NCI-H2107 (cell line): ENCODE measurements around the gene FAM20C.
A peak's percentile ranks its signal among the peaks of the same experiment; 100 is the strongest.

ENCODE experiments used
- DNase-seq: peaks from one replicate; lab custom pipeline; 2025; lab: John Stamatoyannopoulos, UW

The FAM20C gene

DNA sequence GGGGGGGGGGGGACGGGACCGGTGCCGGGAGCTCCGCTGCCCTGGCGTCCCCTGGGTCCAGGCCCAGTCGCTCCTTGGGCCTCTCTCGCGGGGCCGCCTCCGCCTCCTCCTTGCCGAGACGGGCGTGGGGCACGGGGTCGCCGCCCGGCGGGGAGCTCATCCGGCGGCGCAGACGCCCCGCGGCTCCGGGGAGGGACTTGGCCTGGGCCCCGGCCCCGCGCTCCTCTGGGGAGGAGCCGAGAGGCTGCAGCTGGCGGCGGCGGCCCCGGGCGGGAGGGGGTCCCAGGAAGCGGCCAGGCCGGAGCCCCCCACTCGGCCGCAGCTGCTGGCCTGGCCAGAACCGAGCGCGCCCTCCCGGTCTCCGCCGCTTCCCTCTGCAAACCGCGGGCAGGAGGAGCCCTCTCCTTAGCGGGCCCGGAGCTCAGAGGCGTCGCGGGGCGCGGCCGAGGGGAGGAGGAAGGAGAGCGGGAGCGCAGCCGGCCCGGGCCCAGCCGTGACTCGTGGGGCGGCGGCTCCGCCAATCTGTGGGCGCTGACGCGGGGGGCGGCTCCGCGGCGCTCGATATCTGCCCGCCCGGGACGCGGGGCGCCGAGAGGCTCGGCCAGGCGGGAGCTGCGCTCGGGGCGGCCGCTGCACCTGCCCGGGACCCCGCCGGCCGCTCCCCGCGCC, at the start of gene FAM20C:
Gene FAM20C (plus strand): TSS at position 591 of the 669 bp plus-strand sequence. CDS start 629 bp downstream, outside the sequence.
- DNase-seq: peak; percentile 51

DNA sequence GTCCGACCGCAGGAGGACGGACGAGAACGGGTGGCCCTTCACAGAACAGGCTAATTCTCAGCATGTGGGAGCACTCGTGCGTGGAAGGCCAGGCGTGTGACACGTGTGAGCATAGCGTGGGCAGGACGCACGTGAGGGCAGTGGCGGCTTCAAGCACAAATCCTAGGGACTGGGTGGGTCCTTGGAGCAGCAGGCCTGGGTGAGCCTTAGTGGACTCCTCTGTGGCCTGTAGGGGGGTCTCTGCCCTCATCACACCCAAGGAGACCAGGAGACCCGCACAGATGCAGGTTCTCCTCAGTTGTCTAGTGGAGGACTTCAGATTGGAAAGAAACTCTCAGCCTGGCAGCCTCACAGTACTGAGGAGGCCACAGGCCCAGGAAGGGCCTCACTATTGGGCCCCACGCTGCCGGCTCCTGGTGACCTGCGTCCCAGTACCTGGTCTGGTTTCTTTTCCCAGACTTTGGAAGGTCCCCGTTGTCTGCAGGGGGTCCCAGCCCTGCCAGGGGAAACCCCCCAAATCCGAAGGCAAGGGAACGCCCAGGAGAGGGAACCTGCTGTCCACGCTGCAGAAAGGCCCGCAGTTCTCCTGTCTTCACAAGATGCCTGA, 49.1 kb upstream of the FAM20C start:
- no peak for DNase-seq

- no peak for DNase-seq
These were observed 48.4 kb upstream of the FAM20C start for GRCh38 chr7:143811-144453.

DNA sequence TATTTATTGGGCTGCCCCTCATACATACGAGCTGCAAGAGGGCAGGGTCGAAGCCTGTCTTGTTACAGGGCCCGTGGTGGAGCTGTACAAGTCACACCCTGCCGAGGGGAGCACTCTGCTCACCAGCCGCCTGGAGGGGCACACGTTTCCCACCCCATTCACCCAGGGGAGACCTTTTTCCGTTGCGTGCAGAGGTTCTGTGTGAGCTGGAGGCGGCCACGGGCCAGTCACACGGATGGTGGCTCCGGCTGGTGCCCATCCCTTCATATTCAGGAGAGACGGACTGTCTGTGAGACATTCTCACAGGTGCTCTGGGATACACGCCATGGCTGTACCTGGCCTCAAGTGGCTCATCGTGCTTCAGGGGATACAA, 47.9 kb upstream of the FAM20C start:
- DNase-seq: no peak

GRCh38 chr7:145863-146262, 46.5 kb upstream of the FAM20C start:
- DNase-seq: no peak

- DNase-seq: no peak
These were observed 43.8 kb upstream of the FAM20C start for GRCh38 chr7:148543-148931.

DNA sequence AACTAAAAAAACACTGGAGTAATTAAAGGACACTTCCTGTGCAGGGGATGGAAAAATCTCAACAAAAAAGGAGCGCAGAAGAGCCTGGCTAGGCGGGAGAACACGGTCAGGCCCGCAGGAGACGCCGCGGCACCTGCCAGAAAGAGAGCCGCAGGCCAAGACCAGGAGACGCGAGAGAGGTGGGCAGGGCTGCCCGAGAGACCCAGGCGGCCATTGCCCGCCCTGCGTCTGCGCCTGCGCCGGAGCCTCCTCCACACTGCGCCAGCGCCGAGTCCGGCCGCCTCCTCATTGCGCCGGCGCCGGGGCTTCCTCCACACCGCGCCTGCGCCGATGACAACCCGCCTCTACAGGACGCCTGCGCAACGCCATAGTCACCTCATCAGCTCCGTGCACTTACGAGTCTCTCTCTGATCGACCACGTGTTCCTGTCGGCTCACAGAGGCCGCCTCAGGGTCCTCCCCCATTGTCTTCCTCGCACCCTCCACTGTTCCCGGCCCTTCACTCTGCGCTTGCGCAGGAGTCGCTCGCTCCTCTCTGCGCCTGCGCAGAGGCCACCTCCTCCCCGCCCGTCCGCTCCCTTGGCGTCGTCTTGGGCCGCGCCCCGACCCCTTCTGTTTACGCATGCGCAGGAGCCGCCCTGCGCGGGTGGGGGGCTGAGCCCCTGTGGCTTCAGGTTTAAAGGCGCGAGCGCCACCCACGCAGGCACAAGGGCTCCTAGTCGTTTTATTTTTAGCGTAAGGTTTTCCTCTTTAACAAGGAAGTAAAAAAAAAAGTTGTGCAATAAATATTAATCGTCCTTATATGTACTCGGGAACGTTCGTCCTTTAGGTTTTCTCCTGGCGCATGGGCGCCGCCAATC, 43.2 kb upstream of the FAM20C start:
- DNase-seq: peak; percentile 97

- DNase-seq: no peak
These were observed 42.4 kb upstream of the FAM20C start for GRCh38 chr7:149791-150636.

DNA sequence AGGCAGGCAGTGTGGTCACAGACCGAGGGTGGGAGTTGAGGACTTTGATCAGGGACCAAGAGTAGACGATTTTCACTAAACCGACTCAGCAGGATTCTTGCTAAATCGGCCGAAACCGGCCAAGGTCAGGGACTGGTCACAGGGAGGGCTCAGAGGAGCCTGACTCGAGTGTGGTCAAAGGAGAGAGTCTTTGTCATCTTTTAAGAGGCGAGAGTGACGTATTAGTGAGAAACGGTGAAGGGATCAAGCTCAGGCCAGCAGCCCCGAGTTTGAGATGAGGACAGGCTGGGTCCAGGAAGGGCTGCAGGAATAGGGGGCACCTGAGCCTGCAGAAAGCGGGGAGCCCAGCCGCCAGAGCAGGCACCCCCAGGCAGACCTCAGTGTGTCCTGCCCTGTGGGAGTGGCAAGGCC, 41.6 kb upstream of the FAM20C start:
- no peak for DNase-seq

GRCh38 chr7:151346-152050, 40.9 kb upstream of the FAM20C start:
- DNase-seq: no peak

GRCh38 chr7:152702-153391, 39.5 kb upstream of the FAM20C start:
- DNase-seq: no peak

GRCh38 chr7:153604-154003, 38.8 kb upstream of the FAM20C start:
- no peak for DNase-seq

DNA sequence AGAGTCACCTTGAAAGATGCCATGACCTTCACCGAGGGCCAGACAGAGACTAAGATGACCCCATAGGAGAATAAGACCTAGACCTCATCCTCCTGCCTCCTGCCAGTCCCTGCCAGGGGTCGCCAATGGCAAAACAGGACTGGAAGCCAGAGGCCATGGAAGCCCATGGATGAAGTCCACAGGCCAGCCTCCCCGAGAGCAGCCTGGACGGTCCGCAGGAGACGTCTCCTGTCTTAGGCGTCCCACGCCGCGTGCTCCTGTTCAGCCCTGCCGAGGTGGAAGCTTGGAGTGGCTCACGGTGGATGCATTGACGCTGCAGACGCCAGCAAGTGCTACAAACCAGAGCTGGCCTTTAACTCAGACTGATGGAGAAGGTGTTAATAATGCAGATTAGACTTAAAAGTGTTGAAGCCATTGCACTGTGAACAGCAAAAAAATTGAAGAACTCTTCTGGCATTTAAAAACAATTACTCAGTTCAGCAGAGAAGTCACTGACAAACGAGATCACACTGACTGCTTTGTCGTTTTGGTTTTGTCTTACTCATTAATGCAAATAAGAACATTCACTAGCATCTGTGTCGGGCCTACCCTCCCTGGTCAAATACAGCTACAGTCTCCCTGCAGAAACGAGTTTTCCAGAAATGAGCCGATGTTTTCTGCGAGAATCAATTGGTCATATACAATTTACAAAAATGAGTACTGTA, 38.1 kb upstream of the FAM20C start:
- no peak for DNase-seq

DNA sequence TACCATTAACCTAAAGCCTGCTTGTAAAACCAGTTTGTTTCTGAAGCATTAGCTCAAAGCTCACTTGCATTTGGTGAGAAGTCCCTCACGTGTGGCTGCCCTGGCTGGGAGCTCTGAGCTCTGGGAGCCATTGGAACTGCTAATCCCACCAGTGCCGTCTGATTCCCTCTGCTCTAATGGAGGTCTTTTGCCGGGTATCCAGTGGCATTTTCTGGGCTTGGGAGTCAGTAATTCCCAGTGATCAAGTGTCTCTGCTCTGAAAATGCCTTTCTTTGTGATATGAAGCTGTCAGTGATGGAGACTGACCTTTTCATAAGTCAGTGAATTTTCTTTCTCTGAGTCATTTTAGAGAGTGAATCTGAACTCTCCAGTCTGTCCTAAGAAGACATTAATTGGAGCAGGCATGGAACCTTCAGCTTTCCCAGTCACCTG, 36.9 kb upstream of the FAM20C start:
- no peak for DNase-seq

- DNase-seq: no peak
These were observed 36.0 kb upstream of the FAM20C start for GRCh38 chr7:156111-157007.

DNA sequence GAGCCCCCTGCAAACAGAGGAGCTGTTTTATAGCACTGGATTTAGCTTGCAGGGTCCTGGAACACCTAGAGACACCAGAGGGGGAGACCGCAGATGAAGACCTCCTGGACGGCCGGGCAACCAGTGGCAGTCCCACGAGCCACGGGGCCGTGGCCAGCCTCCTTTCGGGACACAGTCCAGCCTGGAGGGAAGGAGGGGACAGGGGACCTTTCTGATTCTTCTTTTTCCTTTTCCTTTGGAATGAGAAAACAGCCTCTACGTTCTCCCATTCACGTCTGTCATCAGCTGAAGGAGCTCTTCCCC, 35.4 kb upstream of the FAM20C start:
- DNase-seq: no peak

DNA sequence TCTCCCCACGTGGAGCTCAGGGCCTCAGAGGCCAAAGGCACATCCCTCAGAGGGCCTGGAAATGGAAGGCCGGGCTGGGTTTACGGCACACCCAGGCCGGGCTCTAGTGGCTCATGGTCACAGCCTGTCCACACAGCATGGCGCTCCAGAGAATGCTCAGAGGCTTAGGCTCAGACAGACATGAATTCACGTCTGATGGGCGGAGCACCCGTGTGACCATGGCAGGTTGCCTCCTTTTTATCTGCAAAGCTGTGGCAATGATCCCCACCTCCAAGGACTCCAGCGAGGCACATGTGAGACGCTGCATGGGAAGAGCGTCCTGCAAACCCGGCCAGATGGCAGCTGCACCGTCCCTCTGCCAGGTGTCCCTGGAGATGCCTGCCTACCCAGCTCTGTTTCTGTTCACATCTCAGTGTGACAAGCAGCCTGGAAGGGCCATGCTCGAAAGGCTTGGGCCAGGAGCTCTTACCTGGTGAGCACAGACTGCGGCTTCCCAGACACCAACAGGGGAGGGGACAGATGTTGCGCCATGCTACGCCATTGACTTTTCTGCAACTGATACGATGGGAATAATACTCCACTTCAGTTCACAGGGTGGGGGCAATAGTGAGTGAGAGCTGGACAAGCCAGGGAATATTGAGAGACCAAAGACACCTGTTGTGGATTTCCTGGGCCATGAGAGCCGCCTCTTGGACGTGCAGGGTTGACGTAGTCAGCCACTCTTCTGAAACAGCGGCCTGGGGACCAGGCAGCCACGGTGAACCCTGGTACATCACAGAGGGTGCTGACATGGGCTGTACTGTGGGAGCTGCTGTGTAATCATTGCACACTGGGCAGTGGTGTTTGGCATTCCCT, 34.4 kb upstream of the FAM20C start:
- DNase-seq: no peak

DNA sequence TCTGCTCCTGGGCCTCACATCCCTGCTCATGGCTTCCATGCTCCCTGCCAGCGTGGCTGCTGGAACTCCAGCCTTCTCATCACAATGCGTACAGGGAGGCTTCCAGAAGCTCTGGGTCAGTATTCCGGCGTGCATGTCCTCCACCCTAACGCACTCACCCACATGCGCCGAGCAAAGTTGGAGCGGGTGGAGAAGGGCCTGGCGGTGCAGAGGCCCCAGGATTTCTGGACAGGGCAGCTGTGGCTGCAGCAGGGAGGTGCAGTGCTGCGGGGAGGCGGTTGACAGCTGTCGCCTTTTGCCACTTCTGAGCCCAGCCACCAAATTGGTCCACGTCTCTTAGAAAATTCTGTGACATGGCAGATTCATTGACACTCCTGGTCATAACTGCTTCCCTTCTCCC, 33.6 kb upstream of the FAM20C start:
- no peak for DNase-seq
